AG04450 (cell line): ENCODE results near the gene DNMBP. TPM values are rescaled to one million over a fixed set of nuclear protein-coding genes. Genes with fewer than 3 reads are reported as not detected.

Source experiments
- CTCF ChIA-PET: fragments of 300-600, 350-600 bp; formaldehyde crosslinking; extraction: SDS; loops from one replicate; lab custom pipeline; 2022; ENCODE audit warnings: antibody characterized with exemption, inconsistent platforms; lab: Charles Lee
- POLR2A ChIA-PET: fragments of 350-600 bp; formaldehyde crosslinking; extraction: SDS; loops from one replicate; lab custom pipeline; 2021; ENCODE audit warnings: antibody characterized with exemption, inconsistent platforms; lab: Yijun Ruan, JAX
- DNase-seq: peaks from one replicate; pipeline ENCODE4 v3.0.0-alpha.2; 2011; ENCODE audit warnings: low read depth, low spot score
- H3K27ac ChIP-seq: one replicate; pipeline ENCODE4 v1.5.1; 2012; ENCODE audit warnings: low read depth, low read length, control low read depth
- H3K27me3 ChIP-seq: one replicate; pipeline ENCODE4 v1.6.0; 2012; ENCODE audit warnings: low read length; ENCODE audit not compliant: control insufficient read depth, insufficient read depth
- H3K4me3 ChIP-seq: 2 replicates; pipeline ENCODE4 v1.5.1; 2011; ENCODE audit warnings: mild to moderate bottlenecking, low read depth, low read length, control low read depth
- H3K9me3 ChIP-seq: 2 replicates; pipeline ENCODE4 v1.5.1; 2012; ENCODE audit warnings: low read length; ENCODE audit not compliant: control insufficient read depth, insufficient read depth
- polyA plus RNA-seq: library from polyadenylated mRNA; depleted of rRNA; stranded (reverse); fragments of >200 nt; gene quantifications from 2 replicates; pipeline ENCODE4 v1.2.3, GENCODE V29; 2011
- TF ChIP-seq, protein P1 (sequence below): IDR thresholded peaks from 2 replicates; pipeline ENCODE4 v1.5.1; 2011; ENCODE audit warnings: low read depth, low read length, control low read depth, inconsistent platforms

DNMBP gene
- polyA plus RNA-seq, 1 experiment = 18.2 TPM

DNA sequence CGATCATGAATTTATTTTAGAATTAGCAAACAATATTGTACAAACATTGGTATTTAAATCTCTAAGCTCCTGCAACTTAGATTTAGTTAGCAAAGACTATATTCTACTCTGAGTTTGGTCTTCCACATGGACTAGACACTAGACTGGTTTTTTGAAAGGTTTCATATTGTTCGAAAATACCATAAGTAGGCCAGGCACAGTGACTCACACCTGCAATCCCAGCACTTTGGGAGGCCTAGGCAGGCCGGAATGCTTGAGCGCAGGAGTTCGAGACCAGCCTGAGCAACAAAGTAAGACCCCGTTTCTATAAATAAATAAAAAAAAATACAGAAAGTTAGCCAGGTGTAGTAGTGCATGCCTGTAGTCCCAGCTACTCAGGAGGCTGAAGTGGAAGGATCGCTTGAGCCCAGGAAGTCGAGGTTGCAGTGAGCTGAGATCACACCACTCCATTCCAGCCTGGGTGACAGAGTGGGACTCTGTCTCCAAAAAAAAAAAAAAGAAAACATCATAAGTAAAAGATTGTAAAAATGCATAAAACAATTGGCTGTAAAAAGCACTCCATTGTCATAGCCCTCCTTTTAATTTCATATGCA lies 154.2 kb downstream of the DNMBP start:
- Histone ChIP-seq H3K27me3 (no peaks in the 10 kb centered on the region), H3K27ac (no peak overlapping the region), H3K4me3 (no peak overlapping the region), H3K9me3 (no peaks in the 10 kb centered on the region)
- ChIA-PET POLR2A (no interaction called here), CTCF (interaction anchor here (0.6 to 14.8 kb wide), 10 partner anchors 10 to 385 kb away, joined by 3 to 325 read pairs (median 4); partner anchors contain the start of gene DNMBP)
- no peak for DNase-seq
- TF ChIP-seq, protein P1, sequence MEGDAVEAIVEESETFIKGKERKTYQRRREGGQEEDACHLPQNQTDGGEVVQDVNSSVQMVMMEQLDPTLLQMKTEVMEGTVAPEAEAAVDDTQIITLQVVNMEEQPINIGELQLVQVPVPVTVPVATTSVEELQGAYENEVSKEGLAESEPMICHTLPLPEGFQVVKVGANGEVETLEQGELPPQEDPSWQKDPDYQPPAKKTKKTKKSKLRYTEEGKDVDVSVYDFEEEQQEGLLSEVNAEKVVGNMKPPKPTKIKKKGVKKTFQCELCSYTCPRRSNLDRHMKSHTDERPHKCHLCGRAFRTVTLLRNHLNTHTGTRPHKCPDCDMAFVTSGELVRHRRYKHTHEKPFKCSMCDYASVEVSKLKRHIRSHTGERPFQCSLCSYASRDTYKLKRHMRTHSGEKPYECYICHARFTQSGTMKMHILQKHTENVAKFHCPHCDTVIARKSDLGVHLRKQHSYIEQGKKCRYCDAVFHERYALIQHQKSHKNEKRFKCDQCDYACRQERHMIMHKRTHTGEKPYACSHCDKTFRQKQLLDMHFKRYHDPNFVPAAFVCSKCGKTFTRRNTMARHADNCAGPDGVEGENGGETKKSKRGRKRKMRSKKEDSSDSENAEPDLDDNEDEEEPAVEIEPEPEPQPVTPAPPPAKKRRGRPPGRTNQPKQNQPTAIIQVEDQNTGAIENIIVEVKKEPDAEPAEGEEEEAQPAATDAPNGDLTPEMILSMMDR = no peak

DNA sequence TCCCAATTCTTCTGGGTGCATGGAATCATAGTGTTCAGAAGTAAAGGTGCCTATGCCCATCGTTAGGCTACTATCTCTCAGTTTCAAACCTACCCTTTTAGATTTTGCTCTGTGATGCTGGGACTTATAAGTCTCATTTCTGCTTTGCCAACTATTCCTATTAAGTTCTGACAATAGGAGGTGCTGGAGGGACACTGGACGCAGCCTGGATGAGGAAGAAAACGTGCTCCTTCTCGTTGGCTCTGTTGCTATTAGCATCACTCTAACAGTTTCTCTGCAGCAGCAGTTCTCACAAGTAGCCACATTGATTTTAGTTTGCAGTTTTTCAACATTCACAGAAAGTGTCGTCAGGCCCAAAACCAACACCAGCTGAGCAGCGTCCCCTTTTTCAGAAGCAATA lies 154.9 kb downstream of the DNMBP start:
- no peaks in the 10 kb centered on the region for H3K27me3 ChIP-seq
- no peaks in the 10 kb centered on the region for H3K9me3 ChIP-seq
- TF ChIP-seq, protein P1 = peak; percentile 76
- DNase-seq = peak; percentile 61
- H3K4me3 ChIP-seq = no peak overlapping the region
- H3K27ac ChIP-seq = no peak overlapping the region
- POLR2A ChIA-PET = no interaction called here
- CTCF ChIA-PET = interaction anchor here (0.6 to 14.8 kb wide), 12 partner anchors 9 to 386 kb away, joined by 3 to 325 read pairs (median 4); partner anchors contain the start of genes COX15, CUTC and DNMBP

DNA sequence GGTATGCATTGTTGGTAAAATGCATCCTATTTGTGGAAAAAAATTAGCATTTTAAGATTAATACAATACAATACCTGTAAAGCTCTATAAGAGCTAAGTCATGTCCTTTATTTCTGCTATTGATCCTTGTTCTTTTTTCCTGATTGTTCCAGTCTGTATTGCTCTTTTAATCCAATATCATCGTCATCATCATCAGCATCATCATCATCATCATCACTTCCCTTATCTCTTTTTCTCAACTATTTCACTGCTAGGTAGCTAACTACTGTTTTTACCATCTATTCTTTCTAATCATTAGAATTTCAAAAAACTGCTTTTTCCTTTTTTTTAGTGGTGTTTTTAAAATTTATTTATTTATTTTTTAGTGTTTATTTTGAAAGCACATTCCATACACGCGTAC lies 156.1 kb downstream of the DNMBP start:
- DNase-seq = no peak
- ChIA-PET CTCF (interaction anchor here (1.1 to 14.8 kb wide), 6 partner anchors 8 to 387 kb away, joined by 3 to 325 read pairs (median 10); partner anchors contain the start of genes COX15, CUTC and DNMBP), POLR2A (no interaction called here)
- H3K9me3 ChIP-seq = no peaks in the 10 kb centered on the region
- no peak overlapping the region for H3K4me3 ChIP-seq
- H3K27me3 ChIP-seq = no peaks in the 10 kb centered on the region
- no peak overlapping the region for H3K27ac ChIP-seq
- TF ChIP-seq, protein P1 = no peak

DNA sequence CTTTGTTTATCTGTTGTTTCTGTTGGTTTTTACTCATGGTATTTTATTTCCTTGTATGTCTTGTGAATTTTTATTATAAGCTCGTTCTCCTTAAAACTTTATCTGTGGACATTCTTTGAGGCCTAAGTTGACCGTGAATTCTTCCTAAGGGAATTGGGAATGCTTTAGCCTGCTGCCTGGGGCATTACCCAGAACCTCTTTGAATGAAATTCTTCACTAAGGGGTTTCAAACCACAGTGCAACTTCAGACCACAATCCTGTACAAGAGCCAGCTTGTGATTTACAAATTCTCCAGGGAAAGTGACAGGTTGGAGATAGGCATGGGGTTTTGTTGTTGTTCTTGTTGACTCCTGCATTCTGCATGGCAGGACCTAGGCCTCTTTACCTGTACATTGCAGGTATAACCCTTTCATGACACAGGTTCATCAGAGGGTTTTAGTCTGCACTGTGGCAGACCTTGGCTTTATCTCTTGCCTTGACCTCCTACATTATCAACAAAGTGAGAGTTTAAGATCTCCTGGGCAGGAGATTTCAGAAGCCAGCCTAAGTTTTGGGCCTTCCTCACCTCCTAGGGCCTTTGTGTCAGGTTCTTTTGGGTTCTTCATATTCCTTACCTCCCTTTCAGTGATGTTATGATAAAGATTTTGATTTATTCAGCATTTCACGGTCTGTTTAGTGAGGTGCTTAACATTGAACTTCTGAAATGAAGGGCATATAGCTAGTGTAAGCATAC lies 157.1 kb downstream of the DNMBP start:
- Histone ChIP-seq H3K27ac (no peak overlapping the region), H3K27me3 (no peaks in the 10 kb centered on the region), H3K4me3 (no peak overlapping the region), H3K9me3 (no peaks in the 10 kb centered on the region)
- TF ChIP-seq, protein P1 = no peak
- no peak for DNase-seq
- ChIA-PET POLR2A (interaction anchor here (0.6 kb wide), 1 partner anchor 24 kb away, joined by 5 read pairs; no protein-coding TSS in a partner anchor), CTCF (interaction anchor here (0.7 to 14.8 kb wide), 3 partner anchors 124 to 194 kb away, joined by 3 to 325 read pairs (median 5); no protein-coding TSS in a partner anchor)
